SJCRH30 (cell line): ENCODE measurements around the gene CALB2. TPM values are rescaled to one million over a fixed set of nuclear protein-coding genes. Genes with fewer than 3 reads are reported as not detected.

ENCODE experiments used
- total RNA-seq: library from RNA; depleted of rRNA; stranded (reverse); fragments of >200 nt; shearing (Covaris generic); gene quantifications from 2 replicates; pipeline ENCODE4 v1.2.3, GENCODE V29; 2014; rRNA removed

Gene CALB2
- total RNA-seq, 1 experiment from 2014 or later: not detected

Other genes starting within 250 kb of the CALB2 start
- 0.04 and 0.18 TPM in 2 replicates for gene HYDIN, start 128.0 kb upstream of the CALB2 start, total RNA-seq
- gene CMTR2, start 69.3 kb upstream of the CALB2 start, total RNA-seq: 21.1 and 21.2 TPM in 2 replicates
- not detected in 2 replicates for gene TLE7, start 83.3 kb downstream of the CALB2 start, total RNA-seq
- gene ZNF23, start 103.5 kb downstream of the CALB2 start, total RNA-seq: 4.4 and 6.2 TPM in 2 replicates
- gene ZNF19, start 130.6 kb downstream of the CALB2 start, total RNA-seq: 1.1 and 2.4 TPM in 2 replicates
- gene CHST4, start 167.7 kb downstream of the CALB2 start, total RNA-seq: 0.61 and 0.71 TPM in 2 replicates
- gene TAT, start 218.4 kb downstream of the CALB2 start, total RNA-seq: not detected in 2 replicates